Choroid plexus epithelial cell (primary cell): Measurements from ENCODE around the gene IFT122.

Experiments used
- DNase-seq: peaks from one replicate; pipeline ENCODE4 v3.0.0-alpha.2; 2010; ENCODE audit warnings: low read depth
- H3K4me3 ChIP-seq: 2 replicates; pipeline ENCODE4 v1.5.1; 2011; ENCODE audit warnings: low read depth, mild to moderate bottlenecking, control low read depth, low read length, moderate library complexity
- CTCF ChIP-seq: conservative IDR thresholded peaks from 2 replicates; pipeline ENCODE4 v1.5.1; 2011; ENCODE audit warnings: low read depth, mild to moderate bottlenecking, control low read depth, inconsistent platforms, low read length, moderate library complexity

IFT122 gene

GRCh38 chr3:129562803-129563202, 122.8 kb downstream of the IFT122 start:
- no peak overlapping the region for H3K4me3 ChIP-seq
- DNase-seq, result no peak
- TF ChIP-seq CTCF, result no peak

- no peak for DNase-seq
- no peak for TF ChIP-seq CTCF
- H3K4me3 ChIP-seq, result no peak overlapping the region
These were observed 123.3 kb downstream of the IFT122 start for GRCh38 chr3:129563332-129563731.

- no peak overlapping the region for H3K4me3 ChIP-seq
- DNase-seq, result no peak
- TF ChIP-seq CTCF, result no peak
These were observed 124.0 kb downstream of the IFT122 start for GRCh38 chr3:129563850-129564535.

GRCh38 chr3:129564981-129565644, 125.1 kb downstream of the IFT122 start:
- no peak for DNase-seq
- no peak for TF ChIP-seq CTCF
- H3K4me3 ChIP-seq, result no peak overlapping the region

- no peak overlapping the region for H3K4me3 ChIP-seq
- TF ChIP-seq CTCF, result no peak
- DNase-seq, result no peak
These were observed 125.9 kb downstream of the IFT122 start for GRCh38 chr3:129565902-129566301.

GRCh38 chr3:129567176-129567705, 127.2 kb downstream of the IFT122 start:
- no peak for DNase-seq
- TF ChIP-seq CTCF, result no peak
- no peak overlapping the region for H3K4me3 ChIP-seq
